Trophoblast cell (in vitro differentiated cells and primary cell): ENCODE results near the gene SIRPA.
A peak's percentile ranks its signal among the peaks of the same experiment; 100 is the strongest.
"Not testable (repeated sequence)": the region's sequence is repeated elsewhere in the genome, so short reads cannot be mapped to it uniquely, and the experiment has no call there.

ENCODE experiments used
- DNase-seq, 2 donors: peaks; one replicate each; pipeline ENCODE4 v3.0.0-alpha.2; 2016
- H2AFZ ChIP-seq: 2 replicates; pipeline ENCODE4 v1.6.1; 2013; ENCODE audit warnings: low read length, moderate library complexity, mild to moderate bottlenecking; ENCODE audit not compliant: insufficient read depth, poor library complexity
- H2AK5ac ChIP-seq: 2 replicates; pipeline ENCODE4 v1.6.1; 2013; ENCODE audit warnings: mild to moderate bottlenecking, low read length
- H2BK120ac ChIP-seq: 2 replicates; pipeline ENCODE4 v1.6.1; 2013; ENCODE audit warnings: low read length, mild to moderate bottlenecking, moderate library complexity; ENCODE audit not compliant: insufficient read depth, poor library complexity
- H2BK12ac ChIP-seq: 2 replicates; pipeline ENCODE4 v1.6.1; 2013; ENCODE audit warnings: mild to moderate bottlenecking, low read length, moderate library complexity
- H2BK5ac ChIP-seq: 2 replicates; pipeline ENCODE4 v1.6.1; 2013; ENCODE audit warnings: low read length, low read depth, moderate library complexity, mild to moderate bottlenecking; ENCODE audit not compliant: poor library complexity
- H3K14ac ChIP-seq: 2 replicates; pipeline ENCODE4 v1.6.1; 2013; ENCODE audit warnings: mild to moderate bottlenecking, low read length
- H3K18ac ChIP-seq: 2 replicates; pipeline ENCODE4 v1.6.1; 2013; ENCODE audit warnings: mild to moderate bottlenecking, low read length
- H3K23ac ChIP-seq: 2 replicates; pipeline ENCODE4 v1.6.1; 2013; ENCODE audit warnings: low read length
- H3K27ac ChIP-seq: 2 replicates; pipeline ENCODE4 v1.5.1; 2013; ENCODE audit warnings: low read depth, mild to moderate bottlenecking, inconsistent platforms, low read length, moderate library complexity
- H3K27me3 ChIP-seq: 2 replicates; pipeline ENCODE4 v1.6.1; 2013; ENCODE audit warnings: inconsistent platforms, mild to moderate bottlenecking, low read length, moderate library complexity; ENCODE audit not compliant: insufficient read depth
- H3K36me3 ChIP-seq, 2 experiments: 1 replicate in 1 of 2; 2 replicates in 1 of 2; pipeline ENCODE4 v1.6.1; 2013; ENCODE audit warnings: low read length in 2 of 2, mild to moderate bottlenecking in 2 of 2, moderate library complexity in 1 of 2; ENCODE audit not compliant: insufficient read depth in 2 of 2, control insufficient read depth in 1 of 2
- H3K4ac ChIP-seq: 2 replicates; pipeline ENCODE4 v1.6.1; 2013; ENCODE audit warnings: low read depth, mild to moderate bottlenecking, low read length, moderate library complexity
- H3K4me1 ChIP-seq, 2 experiments: 1 replicate in 1 of 2; 2 replicates in 1 of 2; pipeline ENCODE4 v1.6.1; 2013; ENCODE audit warnings: low read length in 2 of 2, mild to moderate bottlenecking in 2 of 2, moderate library complexity in 1 of 2; ENCODE audit not compliant: insufficient read depth in 2 of 2, control insufficient read depth in 1 of 2
- H3K4me2 ChIP-seq: 2 replicates; pipeline ENCODE4 v1.6.1; 2013; ENCODE audit warnings: inconsistent platforms, mild to moderate bottlenecking, low read length, moderate library complexity
- H3K4me3 ChIP-seq: 2 replicates; pipeline ENCODE4 v1.5.1; 2013; ENCODE audit warnings: mild to moderate bottlenecking, low read depth, low read length, inconsistent platforms
- H3K79me1 ChIP-seq: one replicate; pipeline ENCODE4 v1.6.1; 2013; ENCODE audit warnings: low read length
- H3K79me2 ChIP-seq: 2 replicates; pipeline ENCODE4 v1.6.1; 2013; ENCODE audit warnings: low read length, mild to moderate bottlenecking; ENCODE audit not compliant: control insufficient read depth, insufficient read depth, poor library complexity
- H3K9ac ChIP-seq: 2 replicates; pipeline ENCODE4 v1.6.1; 2013; ENCODE audit warnings: mild to moderate bottlenecking, low read length
- H3K9me3 ChIP-seq: 2 replicates; pipeline ENCODE4 v1.6.1; 2013; ENCODE audit warnings: low read depth, mild to moderate bottlenecking, control low read depth, inconsistent platforms, low read length; ENCODE audit not compliant: insufficient read depth
- H4K12ac ChIP-seq: 2 replicates; pipeline ENCODE4 v1.6.1; 2013; ENCODE audit warnings: low read depth, mild to moderate bottlenecking, low read length, moderate library complexity
- H4K8ac ChIP-seq: 2 replicates; pipeline ENCODE4 v1.6.1; 2013; ENCODE audit warnings: low read depth, mild to moderate bottlenecking, low read length, moderate library complexity
- H4K91ac ChIP-seq: one replicate; pipeline ENCODE4 v1.6.1; 2013; ENCODE audit warnings: low read depth, mild to moderate bottlenecking, low read length, moderate library complexity
- WGBS: extraction: QIAGEN DNeasy Blood & Tissue Kit; methylation state at CpG from one replicate; pipeline ENCODE4 v1.1.7; 2013; ENCODE audit warnings: missing lambda C conversion rate; ENCODE audit not compliant: insufficient read length, insufficient coverage; ENCODE audit errors: extremely low coverage; 5-methylcytosine and 5-hydroxymethylcytosine counted together

SIRPA gene

GRCh38 chr20:1911536-1911935 is 16.3 kb downstream of the SIRPA start:
- H4K91ac ChIP-seq: no peak overlapping the region
- peaks cover 2 to 9% of the 10 kb centered on the region in 2 experiments for H3K36me3 ChIP-seq
- no peak overlapping the region for H2BK12ac ChIP-seq
- no peak overlapping the region for H3K14ac ChIP-seq
- H2AK5ac ChIP-seq: no peak overlapping the region
- H3K4me2 ChIP-seq: no peak overlapping the region
- no peak overlapping the region for H3K4ac ChIP-seq
- no peak overlapping the region for H2BK5ac ChIP-seq
- no peak overlapping the region for H2AFZ ChIP-seq
- H3K79me2 ChIP-seq: no peaks in the 10 kb centered on the region
- no peak for DNase-seq
- no peaks in the 10 kb centered on the region for H3K9me3 ChIP-seq
- no peak overlapping the region for H3K9ac ChIP-seq
- H3K4me3 ChIP-seq: no peak overlapping the region
- H4K12ac ChIP-seq: no peak overlapping the region
- no peak overlapping the region for H3K18ac ChIP-seq
- no peak overlapping the region for H3K23ac ChIP-seq
- WGBS: no CpG with 5 or more reads among the region's 10 CpGs
- no peak overlapping the region for H2BK120ac ChIP-seq
- H3K4me1 ChIP-seq: peaks cover 0 to 2% of the 10 kb centered on the region in 2 experiments
- H3K27ac ChIP-seq: no peak overlapping the region
- no peaks in the 10 kb centered on the region for H3K27me3 ChIP-seq
- H3K79me1 ChIP-seq: peaks cover 2% of the 10 kb centered on the region
- no peak overlapping the region for H4K8ac ChIP-seq

- no peaks in the 10 kb centered on the region for H3K27me3 ChIP-seq
- no peak overlapping the region for H3K27ac ChIP-seq
- H3K79me2 ChIP-seq: no peaks in the 10 kb centered on the region
- H3K4ac ChIP-seq: no peak overlapping the region
- H2AFZ ChIP-seq: no peak overlapping the region
- H3K4me2 ChIP-seq: no peak overlapping the region
- H3K36me3 ChIP-seq: peaks cover 2 to 9% of the 10 kb centered on the region in 2 experiments
- no peak overlapping the region for H3K23ac ChIP-seq
- no peak overlapping the region for H2BK12ac ChIP-seq
- H2BK5ac ChIP-seq: no peak overlapping the region
- DNase-seq: no peak
- H4K12ac ChIP-seq: no peak overlapping the region
- H2AK5ac ChIP-seq: no peak overlapping the region
- no peaks in the 10 kb centered on the region for H3K9me3 ChIP-seq
- H3K4me3 ChIP-seq: no peak overlapping the region
- WGBS: no CpG with 5 or more reads among the region's 12 CpGs
- H3K79me1 ChIP-seq: peaks cover 2% of the 10 kb centered on the region
- H4K8ac ChIP-seq: no peak overlapping the region
- no peak overlapping the region for H4K91ac ChIP-seq
- H3K4me1 ChIP-seq: peaks cover 0 to 2% of the 10 kb centered on the region in 2 experiments
- no peak overlapping the region for H3K18ac ChIP-seq
- H3K14ac ChIP-seq: no peak overlapping the region
- no peak overlapping the region for H2BK120ac ChIP-seq
- H3K9ac ChIP-seq: no peak overlapping the region
These were observed 16.8 kb downstream of the SIRPA start for GRCh38 chr20:1912053-1912452.

GRCh38 chr20:1912646-1913045 is 17.4 kb downstream of the SIRPA start:
- H4K91ac ChIP-seq: no peak overlapping the region
- no CpG with 5 or more reads among the region's 8 CpGs for WGBS

GRCh38 chr20:1915233-1915632 is 20.0 kb downstream of the SIRPA start:
- WGBS: no CpG with 5 or more reads among the region's 12 CpGs
- H3K4ac ChIP-seq: not testable (repeated sequence)

More at GRCh38 chr20:1912646-1913045, 17.4 kb downstream of the SIRPA start:
- no peak overlapping the region for H2AK5ac ChIP-seq
- H3K27me3 ChIP-seq: no peaks in the 10 kb centered on the region
- no peak overlapping the region for H2BK120ac ChIP-seq
- peaks cover 2% of the 10 kb centered on the region for H3K79me1 ChIP-seq
- no peak overlapping the region for H2BK5ac ChIP-seq
- no peak overlapping the region for H3K4ac ChIP-seq
- DNase-seq: peak in 1 of 2 donors; percentile 54
- H3K79me2 ChIP-seq: no peaks in the 10 kb centered on the region
- H3K4me1 ChIP-seq: peaks cover 0 to 2% of the 10 kb centered on the region in 2 experiments
- no peak overlapping the region for H4K8ac ChIP-seq
- H2BK12ac ChIP-seq: no peak overlapping the region
- H3K27ac ChIP-seq: no peak overlapping the region
- H3K4me2 ChIP-seq: no peak overlapping the region
- H3K18ac ChIP-seq: no peak overlapping the region
- no peak overlapping the region for H3K23ac ChIP-seq
- no peaks in the 10 kb centered on the region for H3K9me3 ChIP-seq
- no peak overlapping the region for H3K4me3 ChIP-seq
- H2AFZ ChIP-seq: no peak overlapping the region
- no peak overlapping the region for H3K9ac ChIP-seq
- H3K36me3 ChIP-seq: peaks cover 2 to 9% of the 10 kb centered on the region in 2 experiments
- H3K14ac ChIP-seq: no peak overlapping the region
- no peak overlapping the region for H4K12ac ChIP-seq

More at GRCh38 chr20:1915233-1915632, 20.0 kb downstream of the SIRPA start:
- not testable (repeated sequence) for H3K18ac ChIP-seq, H2BK120ac ChIP-seq, H4K12ac ChIP-seq, H2BK5ac ChIP-seq, H4K91ac ChIP-seq, H2AK5ac ChIP-seq, DNase-seq, H3K79me1 ChIP-seq, H3K4me1 ChIP-seq, H4K8ac ChIP-seq, H3K4me3 ChIP-seq, H2BK12ac ChIP-seq, H3K27ac ChIP-seq, H2AFZ ChIP-seq, H3K9ac ChIP-seq, H3K4me2 ChIP-seq, H3K23ac ChIP-seq, H3K9me3 ChIP-seq, H3K14ac ChIP-seq, H3K79me2 ChIP-seq, H3K27me3 ChIP-seq
- peaks cover 2 to 12% of the 10 kb centered on the region in 2 experiments for H3K36me3 ChIP-seq
